Neural crest cell (in vitro differentiated cells): ENCODE data around the gene DEFB114. TPM values are rescaled to one million over a fixed set of nuclear protein-coding genes. Genes with fewer than 3 reads are reported as not detected.

ENCODE experiments used
- DNase-seq: peaks from one replicate; pipeline ENCODE4 v3.0.0; 2021; ENCODE audit warnings: low read depth, mixed read lengths, low spot score
- H3K27ac Mint-ChIP-seq: one replicate; pipeline ENCODE4 v1.8.0; 2021; ENCODE audit warnings: mild to moderate bottlenecking, mixed read lengths; ENCODE audit not compliant: unreplicated experiment
- H3K27me3 Mint-ChIP-seq: 2 replicates; pipeline ENCODE4 v1.8.0; 2021; ENCODE audit warnings: low read depth, mild to moderate bottlenecking, mixed read lengths
- H3K36me3 Mint-ChIP-seq: 2 replicates; pipeline ENCODE4 v1.8.0; 2021; ENCODE audit warnings: low read depth, mild to moderate bottlenecking, mixed read lengths
- H3K4me1 Mint-ChIP-seq: 2 replicates; pipeline ENCODE4 v1.8.0; 2021; ENCODE audit warnings: mixed read lengths
- H3K4me3 Mint-ChIP-seq: one replicate; pipeline ENCODE4 v1.8.0; 2021; ENCODE audit warnings: mild to moderate bottlenecking, mixed read lengths
- H3K9me3 Mint-ChIP-seq: 2 replicates; pipeline ENCODE4 v1.8.0; 2021; ENCODE audit warnings: mixed read lengths
- total RNA-seq: library from RNA; stranded (reverse); gene quantifications from 2 replicates; pipeline ENCODE4 v1.2.1, GENCODE V29; 2021
- TF ChIP-seq, protein P1 (sequence below): fragments of 200-600 bp; sonication (generic); conservative IDR thresholded peaks from 2 replicates; pipeline ENCODE4 v1.5.0; 2021; ENCODE audit warnings: antibody characterized with exemption, mild to moderate bottlenecking

DEFB114 gene
- total RNA-seq, 1 donor from 2014 or later: not detected

DNA sequence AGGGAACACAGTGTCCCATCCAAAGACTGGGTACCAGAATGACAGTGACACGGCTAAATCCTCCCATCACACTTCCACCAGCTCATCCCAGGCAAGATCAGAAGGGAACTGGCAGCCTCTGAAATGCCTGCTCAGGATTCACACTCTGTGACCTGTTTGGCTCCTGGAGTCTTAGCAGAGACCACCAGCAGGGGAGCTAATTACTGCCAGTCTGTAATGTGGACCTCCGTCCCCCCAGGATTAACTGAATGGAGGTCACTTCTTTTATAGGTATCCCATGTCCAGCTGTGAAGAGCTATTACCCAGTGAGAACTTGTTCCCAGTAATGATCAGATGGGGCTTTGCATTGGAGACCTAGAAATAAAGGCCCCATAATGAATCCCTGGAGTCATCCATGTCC, 45.2 kb downstream of the DEFB114 start:
- no peak overlapping the region for H3K27ac Mint-ChIP-seq
- H3K27me3 Mint-ChIP-seq: no peaks in the 10 kb centered on the region
- H3K4me1 Mint-ChIP-seq: peaks cover 20% of the 10 kb centered on the region
- no peak for DNase-seq
- H3K36me3 Mint-ChIP-seq: no peaks in the 10 kb centered on the region
- no peak overlapping the region for H3K4me3 Mint-ChIP-seq
- H3K9me3 Mint-ChIP-seq: no peaks in the 10 kb centered on the region
- TF ChIP-seq, protein P1, sequence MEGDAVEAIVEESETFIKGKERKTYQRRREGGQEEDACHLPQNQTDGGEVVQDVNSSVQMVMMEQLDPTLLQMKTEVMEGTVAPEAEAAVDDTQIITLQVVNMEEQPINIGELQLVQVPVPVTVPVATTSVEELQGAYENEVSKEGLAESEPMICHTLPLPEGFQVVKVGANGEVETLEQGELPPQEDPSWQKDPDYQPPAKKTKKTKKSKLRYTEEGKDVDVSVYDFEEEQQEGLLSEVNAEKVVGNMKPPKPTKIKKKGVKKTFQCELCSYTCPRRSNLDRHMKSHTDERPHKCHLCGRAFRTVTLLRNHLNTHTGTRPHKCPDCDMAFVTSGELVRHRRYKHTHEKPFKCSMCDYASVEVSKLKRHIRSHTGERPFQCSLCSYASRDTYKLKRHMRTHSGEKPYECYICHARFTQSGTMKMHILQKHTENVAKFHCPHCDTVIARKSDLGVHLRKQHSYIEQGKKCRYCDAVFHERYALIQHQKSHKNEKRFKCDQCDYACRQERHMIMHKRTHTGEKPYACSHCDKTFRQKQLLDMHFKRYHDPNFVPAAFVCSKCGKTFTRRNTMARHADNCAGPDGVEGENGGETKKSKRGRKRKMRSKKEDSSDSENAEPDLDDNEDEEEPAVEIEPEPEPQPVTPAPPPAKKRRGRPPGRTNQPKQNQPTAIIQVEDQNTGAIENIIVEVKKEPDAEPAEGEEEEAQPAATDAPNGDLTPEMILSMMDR: no peak

DNA sequence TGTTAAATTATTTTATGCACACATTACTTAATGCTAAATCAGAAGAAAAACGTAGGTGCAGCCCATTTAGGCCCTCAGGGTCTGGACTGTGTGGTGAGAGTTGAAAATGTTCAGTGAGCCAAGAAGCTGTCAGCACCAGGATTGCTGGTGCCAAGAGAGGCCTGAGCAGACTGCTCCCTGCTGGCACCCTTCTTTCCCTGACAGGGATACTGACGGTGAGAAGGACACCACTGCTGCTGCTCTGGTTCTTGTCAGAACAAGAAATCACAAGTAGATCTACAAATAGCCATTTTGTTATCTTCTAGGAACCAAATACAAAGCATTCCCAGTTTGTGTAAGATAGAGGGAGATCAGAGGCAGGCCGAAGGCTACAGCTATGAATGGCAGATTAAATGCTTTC, 48.9 kb downstream of the DEFB114 start:
- Mint-ChIP-seq H3K9me3 (no peaks in the 10 kb centered on the region), H3K4me3 (no peak overlapping the region), H3K27ac (peak overlapping the region; percentile 16), H3K4me1 (peaks cover 42% of the 10 kb centered on the region), H3K36me3 (no peaks in the 10 kb centered on the region), H3K27me3 (no peaks in the 10 kb centered on the region)
- TF ChIP-seq, protein P1: no peak
- no peak for DNase-seq

DNA sequence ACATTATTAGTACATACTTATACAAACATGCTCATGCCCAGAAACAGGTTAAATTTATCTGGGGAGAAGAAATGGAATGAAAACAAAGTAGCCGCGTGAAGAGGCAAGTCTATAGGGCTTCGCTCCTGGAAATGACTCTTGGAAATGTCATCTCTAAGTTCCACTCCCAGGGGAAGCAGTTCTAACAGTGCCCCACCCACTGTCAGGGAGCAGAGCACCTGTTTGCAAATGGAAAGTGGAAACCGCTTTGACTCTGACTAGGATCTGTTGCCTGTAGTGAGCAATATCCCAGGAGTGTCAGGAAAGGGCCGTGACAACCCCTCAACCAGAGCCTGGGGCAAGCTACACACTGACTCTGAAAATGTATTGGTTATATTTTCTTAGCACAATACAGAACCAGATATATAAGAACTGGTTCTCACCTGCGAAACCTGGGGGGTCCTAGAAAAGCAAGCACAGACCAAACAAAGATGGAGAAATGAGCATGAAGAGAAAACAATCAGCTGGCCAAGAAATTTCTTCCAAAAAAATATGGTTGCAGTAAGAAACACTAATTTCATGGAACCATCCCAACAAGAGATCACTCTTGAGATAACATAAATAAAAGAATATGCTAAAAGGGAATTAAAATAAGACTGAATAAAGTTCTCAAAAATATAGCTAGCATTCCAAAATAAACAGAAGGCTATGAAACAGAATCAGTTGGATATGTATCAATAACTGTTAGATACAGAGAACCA, 50.2 kb downstream of the DEFB114 start:
- TF ChIP-seq, protein P1: no peak
- Mint-ChIP-seq H3K4me1 (peaks cover 42% of the 10 kb centered on the region), H3K36me3 (no peaks in the 10 kb centered on the region), H3K27ac (no peak overlapping the region), H3K4me3 (peak overlapping the region; percentile 29), H3K9me3 (no peaks in the 10 kb centered on the region), H3K27me3 (no peaks in the 10 kb centered on the region)
- no peak for DNase-seq

DNA sequence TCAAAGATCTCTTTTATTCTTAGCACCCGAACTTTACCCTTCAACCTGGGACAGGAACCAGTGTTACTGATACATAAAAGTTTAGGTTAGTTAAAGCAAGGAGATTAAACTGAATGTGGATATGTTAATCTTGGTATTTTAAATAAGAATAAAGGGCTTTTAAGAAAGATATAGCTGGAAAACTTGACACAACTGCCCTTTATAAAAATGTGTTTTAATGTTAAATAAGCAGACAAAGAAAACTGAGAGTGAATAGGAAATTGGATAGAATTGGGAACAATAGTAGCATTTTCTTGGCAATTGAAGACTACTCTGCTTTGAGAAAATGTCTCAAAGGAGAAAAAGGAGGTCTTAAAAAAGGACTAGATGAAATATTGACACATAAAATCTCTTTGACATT, 51.8 kb downstream of the DEFB114 start:
- H3K9me3 Mint-ChIP-seq: no peaks in the 10 kb centered on the region
- H3K4me3 Mint-ChIP-seq: no peak overlapping the region
- TF ChIP-seq, protein P1: no peak
- no peaks in the 10 kb centered on the region for H3K27me3 Mint-ChIP-seq
- H3K36me3 Mint-ChIP-seq: no peaks in the 10 kb centered on the region
- H3K27ac Mint-ChIP-seq: no peak overlapping the region
- H3K4me1 Mint-ChIP-seq: peaks cover 38% of the 10 kb centered on the region
- DNase-seq: no peak

DNA sequence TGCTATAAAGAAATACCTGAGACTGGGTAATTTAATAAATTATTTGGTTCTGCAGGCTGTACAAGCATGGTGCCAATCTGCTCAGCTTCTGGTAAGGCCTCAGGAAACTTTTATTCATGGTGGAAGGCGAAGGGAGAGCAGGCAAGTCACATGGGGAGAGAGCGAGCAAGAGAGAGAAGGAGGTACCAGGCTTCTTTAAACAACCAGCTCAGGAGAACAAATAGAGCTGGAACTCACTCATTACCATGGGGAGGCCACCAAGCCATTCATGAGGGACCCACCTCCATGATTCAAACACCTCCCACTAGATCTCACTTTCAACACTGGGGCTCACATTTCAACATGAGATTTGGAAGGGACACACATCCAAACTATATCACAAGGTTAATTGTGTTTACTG, 52.7 kb downstream of the DEFB114 start:
- TF ChIP-seq, protein P1: no peak
- H3K27me3 Mint-ChIP-seq: no peaks in the 10 kb centered on the region
- no peak for DNase-seq
- H3K36me3 Mint-ChIP-seq: no peaks in the 10 kb centered on the region
- no peak overlapping the region for H3K4me3 Mint-ChIP-seq
- no peaks in the 10 kb centered on the region for H3K9me3 Mint-ChIP-seq
- no peak overlapping the region for H3K27ac Mint-ChIP-seq
- peaks cover 38% of the 10 kb centered on the region for H3K4me1 Mint-ChIP-seq

Other genes starting within 250 kb of the DEFB114 start
- not detected in 2 replicates for gene CRISP3, start 219.8 kb downstream of the DEFB114 start, total RNA-seq
- gene PGK2, start 176.9 kb downstream of the DEFB114 start, total RNA-seq: not detected in 2 replicates
- not detected in 2 replicates for gene CRISP1, start 97.6 kb downstream of the DEFB114 start, total RNA-seq
- not detected in 2 replicates for gene DEFB113, start 5.5 kb upstream of the DEFB114 start, total RNA-seq
- gene DEFB110, start 57.8 kb upstream of the DEFB114 start, total RNA-seq: not detected in 2 replicates
- gene DEFB112, start 85.8 kb upstream of the DEFB114 start, total RNA-seq: not detected in 2 replicates